ENCODE data around the gene PLEKHG4.

GRCh38 chr16:67229906-67230808 is 49.2 kb upstream of the PLEKHG4 start:
- TF ChIP-seq CTCF (IDR thresholded peaks at IDR 0.05): no peak
- no peak for TF ChIP-seq POLR2A (IDR thresholded peaks at IDR 0.05)
- TF ChIP-seq POLR2AphosphoS5 (IDR thresholded peaks at IDR 0.05): no peak
- no peak for TF ChIP-seq EP300 (IDR thresholded peaks at IDR 0.05)

All from sigmoid colon (tissue), 4 donors.